ENCODE measurements around the gene PPP4R1. TPM values are rescaled to one million over a fixed set of nuclear protein-coding genes. Genes with fewer than 3 reads are reported as not detected.
A peak's percentile ranks its signal among the peaks of the same experiment; 100 is the strongest.

Gene PPP4R1
- total and polyA plus RNA-seq, 2 of the 4 experiments (the other 2 are of a cell fraction): 80.6 to 123 TPM

GRCh38 chr18:9513971-9514512 is 100.3 kb downstream of the PPP4R1 start:
- Histone ChIP-seq H3K4me3 (ENCODE audit: insufficient read depth, low read depth, low read length) (no peak overlapping the region), H4K91ac (ENCODE audit: insufficient read depth, low read depth, low read length) (peak overlapping the region; percentile 80), H3K9me1 (ENCODE audit: insufficient read depth, low read length) (peaks cover 7% of the 10 kb centered on the region; the same call in 1 of the 2 replicates), H3K79me1 (ENCODE audit: low read depth in 1 of 2, low read length in 2 of 2) (peaks cover 28 to 45% of the 10 kb centered on the region in 2 experiments), H2BK20ac (ENCODE audit: low read depth, low read length) (peak overlapping the region; percentile 96), H2AK9ac (replicated peaks; ENCODE audit: low read depth, low read length, poor library complexity) (no peak overlapping the region), H2AK5ac (ENCODE audit: low read depth, low read length) (peak overlapping the region; percentile 77; the same call in 1 of the 2 replicates), H3K4me2 (ENCODE audit: low read depth, low read length) (peak overlapping the region; percentile 77), H3K4ac (ENCODE audit: low read depth, low read length) (peak overlapping the region; percentile 97), H2AFZ (replicated peaks; ENCODE audit: low read length, poor library complexity) (no peak overlapping the region), H3K36me3 (ENCODE audit: control insufficient read depth, insufficient read depth, low read length) (peaks cover 2% of the 10 kb centered on the region; the same call in 1 of the 2 replicates), H2BK15ac (ENCODE audit: low read depth, low read length) (peak overlapping the region; percentile 45; the same call in 1 of the 3 replicates), H3K9ac (ENCODE audit: low read depth, low read length) (no peak overlapping the region), H3K9me3 (ENCODE audit: control insufficient read depth, insufficient read depth, low read length) (no peaks in the 10 kb centered on the region), H3K18ac (ENCODE audit: low read depth, low read length) (peak overlapping the region; percentile 48), H4K5ac (ENCODE audit: low read depth, low read length) (peak overlapping the region; percentile 43), H2BK120ac (ENCODE audit: low read depth, low read length) (peak overlapping the region; percentile 96), H4K20me1 (ENCODE audit: insufficient read depth, low read length) (peaks cover 4% of the 10 kb centered on the region; the same call in 1 of the 2 replicates), H3K4me1 (ENCODE audit: control insufficient read depth, insufficient read depth, low read length) (peaks cover 16% of the 10 kb centered on the region), H2BK5ac (ENCODE audit: low read depth, low read length, poor library complexity, severe bottlenecking) (peak overlapping the region; percentile 93), H3K27me3 (ENCODE audit: control insufficient read depth, insufficient read depth, low read length) (no peaks in the 10 kb centered on the region), H3K14ac (replicated peaks; ENCODE audit: low read depth, low read length) (peak overlapping the region; percentile 87), H3K23ac (ENCODE audit: low read depth, low read length) (peak overlapping the region; percentile 92), H3K27ac (ENCODE audit: insufficient read depth, low read length) (peak overlapping the region; percentile 80), H4K8ac (ENCODE audit: low read depth in 2 of 2, low read length in 2 of 2) (peak overlapping the region; percentile 3 to 81; a peak in 2 of 4 replicates), H3K56ac (ENCODE audit: extremely low read depth, insufficient read depth, low read length) (no peak overlapping the region)
- 80% methylated on average over 1 of the region's 6 CpGs; no CpG with 5 or more reads in 1 of the 2 experiments for WGBS, 2 experiments (ENCODE audit: extremely low coverage in 2 of 2, insufficient read length in 1 of 2)
- dilution Hi-C loops (cut with HindIII; ENCODE audit: low sequenced_read_pairs, unreplicated experiment) (no loop called here), intact Hi-C loops (cut with micrococcal nuclease) (loop anchor here (1.0 to 10.0 kb wide), 2 partner anchors 180 to 439 kb away; partner anchors contain the start of gene TWSG1), in situ Hi-C loops (cut with MboI; ENCODE audit: low sequenced_read_pairs) (no loop called here)
- ChIA-PET POLR2A (ENCODE audit: unreplicated experiment) (interaction anchor here (0.5 to 0.6 kb wide), 3 partner anchors 13 to 363 kb away, joined by 3 read pairs; no protein-coding TSS in a partner anchor), CTCF (interaction anchor here (1.2 kb wide), 1 partner anchor 440 kb away, joined by 5 read pairs; no protein-coding TSS in a partner anchor)
- ATAC-seq (ENCODE audit: low read depth) (peak; percentile 86), DNase-seq (peak; percentile 75)
- TF ChIP-seq RCOR1 (IDR thresholded peaks at IDR 0.05; ENCODE audit: insufficient replicate concordance, low read length): no peak
- BruUV-seq (replicated peaks): no TSS peak
